NCI-H460 (cell line): ENCODE measurements around the gene BEND6. TPM values are rescaled to one million over a fixed set of nuclear protein-coding genes. Genes with fewer than 3 reads are reported as not detected.
A peak's percentile ranks its signal among the peaks of the same experiment; 100 is the strongest.
"Not testable (repeated sequence)": the region's sequence is repeated elsewhere in the genome, so short reads cannot be mapped to it uniquely, and the experiment has no call there.

Experiments used
- DNase-seq: peaks from one replicate; pipeline ENCODE4 v3.0.0-alpha.2; 2016; ENCODE audit warnings: low read depth; ENCODE audit errors: extremely low read depth
- total RNA-seq: library from RNA; depleted of rRNA; stranded (reverse); fragments of >200 nt; shearing (Covaris generic); gene quantifications from 2 replicates; pipeline ENCODE4 v1.2.3, GENCODE V29; 2014

Gene BEND6
- total RNA-seq, 1 experiment from 2014 or later: 2.7 TPM

DNA sequence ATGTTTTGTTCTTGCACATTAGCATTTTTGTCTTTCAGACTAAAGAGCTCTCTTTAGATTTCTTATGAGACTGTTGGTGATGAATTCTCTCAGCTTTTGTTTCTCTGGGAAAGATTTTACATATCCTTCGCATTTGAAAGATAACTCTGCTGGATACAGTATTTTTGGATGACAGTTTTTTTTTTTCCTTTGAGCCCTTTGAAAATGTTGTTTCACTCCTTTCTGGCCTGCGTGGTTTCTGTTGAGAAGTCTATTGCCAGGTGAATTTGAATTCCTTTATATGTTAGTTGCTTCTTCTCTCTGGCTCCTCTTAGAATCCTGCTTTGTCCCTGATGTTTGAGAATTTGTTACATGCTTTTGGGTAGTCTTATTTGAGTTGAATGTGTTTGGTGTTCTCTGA, 69.4 kb downstream of the BEND6 start:
- no peak for DNase-seq

DNA sequence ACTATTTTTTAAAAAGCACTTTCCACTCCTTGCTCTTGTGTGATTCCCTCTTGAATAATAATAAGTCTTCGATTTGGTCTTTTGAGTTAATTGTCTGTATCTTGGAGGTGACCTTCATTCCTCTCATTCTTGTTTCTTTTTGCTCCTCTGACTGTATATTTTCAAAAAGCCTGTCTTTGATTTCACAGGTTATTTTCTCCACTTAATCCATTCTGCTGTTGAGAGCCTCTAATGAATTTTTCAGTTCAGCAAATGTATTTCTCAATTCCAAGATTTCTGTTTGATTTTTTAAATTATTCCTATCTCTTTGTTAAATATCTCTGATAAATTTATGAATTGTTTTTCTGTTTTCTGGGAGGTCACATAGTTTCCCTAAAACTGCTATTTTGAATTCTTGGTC, 69.9 kb downstream of the BEND6 start:
- no peak for DNase-seq

DNA sequence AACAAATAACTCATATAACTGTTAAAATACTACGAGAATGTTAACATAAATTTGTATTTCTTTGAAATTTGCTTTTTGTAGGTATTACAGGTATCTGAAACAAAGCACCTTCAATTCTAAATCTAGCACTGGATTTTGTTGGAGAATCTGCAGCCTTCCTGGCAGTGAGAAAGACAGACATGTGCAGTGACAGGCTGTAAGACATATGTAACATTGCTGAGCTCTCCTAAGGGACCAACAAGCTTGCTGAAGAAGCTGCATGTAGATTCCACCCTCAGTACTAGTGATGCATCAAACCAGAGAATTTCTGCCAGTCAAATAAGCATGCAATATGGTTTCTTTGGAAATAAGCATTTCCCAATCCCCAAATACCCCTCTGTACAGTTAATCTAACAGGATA, 71.1 kb downstream of the BEND6 start:
- DNase-seq: no peak

DNA sequence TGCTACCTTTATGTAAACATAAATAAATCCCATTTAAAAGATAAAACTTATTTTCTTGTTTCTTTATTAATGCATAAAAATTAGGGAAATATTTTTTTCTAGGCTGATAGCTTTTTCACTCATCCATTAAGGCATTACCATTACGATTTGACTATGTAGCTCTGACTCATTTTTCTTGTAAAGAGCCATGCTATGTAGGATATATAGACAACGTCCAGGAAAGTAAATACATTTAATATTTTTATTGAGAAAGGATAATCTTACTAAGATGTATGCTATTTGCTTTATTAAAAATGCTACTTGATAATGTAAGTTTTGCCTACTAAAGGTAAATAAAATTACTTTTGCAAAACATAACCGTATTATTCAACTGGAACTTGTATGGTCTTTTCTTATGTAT, 72.4 kb downstream of the BEND6 start:
- no peak for DNase-seq

DNA sequence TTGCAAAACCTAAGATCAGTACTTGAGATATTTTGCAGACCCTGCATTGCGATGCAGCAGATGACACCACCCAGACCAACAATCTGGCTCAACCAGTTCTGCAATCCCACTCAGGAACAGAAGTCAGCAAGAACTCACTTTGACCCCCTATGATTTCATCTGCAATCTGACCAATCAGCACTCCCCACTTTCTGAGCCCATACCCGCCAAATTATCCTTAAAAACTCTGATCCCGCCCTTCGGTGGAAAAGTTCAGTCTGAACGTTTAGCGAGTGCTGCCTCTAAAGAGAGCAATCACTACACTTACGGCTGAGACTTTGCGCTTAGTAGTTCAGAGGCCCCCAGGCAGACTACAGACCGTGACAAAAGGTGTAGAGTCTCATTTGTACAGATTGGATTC, 74.3 kb downstream of the BEND6 start:
- DNase-seq: no peak

DNA sequence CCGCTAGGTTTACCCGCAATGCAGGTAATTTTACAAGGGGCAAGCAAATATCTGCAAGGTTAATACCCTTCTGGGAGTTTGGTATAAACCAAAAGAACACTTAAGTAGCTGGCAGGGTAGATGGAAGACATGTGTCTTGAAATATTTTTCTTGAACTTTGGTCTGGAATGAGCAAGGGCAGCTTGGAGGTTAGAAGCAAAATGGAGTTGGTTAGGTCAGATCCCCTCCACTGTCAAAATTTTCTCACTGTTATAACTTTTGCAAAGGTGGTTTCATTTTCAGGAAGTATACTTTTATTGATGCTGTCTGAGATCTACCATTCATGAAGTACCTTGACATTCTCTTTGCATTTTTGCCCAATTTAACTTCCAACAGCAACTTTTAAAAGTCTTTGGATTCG, 78.3 kb downstream of the BEND6 start:
- DNase-seq: no peak

DNA sequence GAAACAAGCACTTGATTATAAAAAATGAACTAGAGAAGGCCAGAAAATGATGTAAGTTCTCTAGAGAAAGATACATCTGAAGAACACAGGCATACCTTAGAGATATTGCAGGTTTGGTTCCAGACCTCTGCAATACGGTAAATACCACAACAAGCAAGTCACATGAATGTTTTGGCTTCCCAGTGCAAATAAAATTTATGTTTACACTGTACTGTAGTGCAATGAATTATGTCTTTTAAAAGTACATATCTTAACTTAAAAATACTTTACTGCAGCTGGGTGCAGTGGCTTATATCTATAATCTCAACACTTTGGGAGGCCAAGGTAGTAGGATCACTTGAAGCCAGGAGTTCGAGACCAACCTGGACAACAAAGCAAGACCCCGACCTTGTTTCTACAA, 80.6 kb downstream of the BEND6 start:
- no peak for DNase-seq

DNA sequence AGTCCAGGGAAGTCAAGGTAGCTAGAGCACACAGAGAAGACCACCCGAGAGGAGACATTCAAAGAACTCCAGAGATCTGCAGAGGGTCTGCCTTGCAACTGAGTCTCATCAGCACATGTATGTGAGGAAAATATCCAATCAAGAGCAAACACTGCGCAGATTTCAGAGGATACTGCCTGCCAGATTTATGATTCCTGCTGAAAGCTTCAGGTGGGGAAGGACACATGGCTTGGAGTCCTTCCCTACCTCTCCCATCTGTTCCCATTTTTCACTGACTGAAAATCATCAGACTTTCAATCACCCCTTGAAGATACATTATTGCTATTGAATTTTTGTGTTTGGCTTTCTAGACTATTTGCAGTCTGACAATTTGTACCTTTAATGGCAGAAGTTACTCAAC, 84.0 kb downstream of the BEND6 start:
- no peak for DNase-seq

DNA sequence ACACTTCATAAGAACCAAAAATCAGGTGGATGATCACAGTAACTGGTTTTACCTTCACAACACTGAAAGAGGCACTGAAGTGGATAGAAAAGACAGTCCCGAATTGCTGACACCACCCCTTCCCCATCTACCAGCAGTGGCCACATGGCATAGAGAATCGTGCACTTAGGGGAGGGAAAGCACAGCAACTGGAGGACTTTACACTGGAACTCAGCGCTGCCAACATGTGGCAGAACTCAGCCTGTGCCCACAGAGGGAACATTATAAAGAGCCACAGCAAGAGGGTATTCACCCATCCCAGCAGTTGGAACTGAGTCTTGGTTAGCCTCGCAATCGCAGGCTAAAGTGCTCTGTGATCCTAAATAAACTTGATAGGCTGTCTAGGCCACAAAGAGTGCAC, 85.1 kb downstream of the BEND6 start:
- DNase-seq: no peak

DNA sequence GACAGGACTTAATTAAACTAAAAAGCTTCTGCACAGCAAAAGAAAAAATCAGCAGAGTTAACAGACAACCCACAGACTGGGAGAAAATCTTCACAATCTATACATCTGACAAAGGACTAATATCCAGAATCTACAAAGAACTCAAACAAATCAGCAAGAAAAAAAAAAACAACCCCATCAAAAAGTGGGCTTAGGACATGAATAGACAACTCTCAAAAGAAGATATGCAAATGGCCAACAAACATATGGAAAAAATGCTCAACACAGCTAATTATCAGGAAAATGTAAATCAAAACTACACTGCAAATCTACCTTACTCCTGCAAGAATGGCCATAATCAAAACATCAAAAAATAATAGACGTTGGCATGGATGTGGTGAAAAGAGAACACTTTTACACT, 89.2 kb downstream of the BEND6 start:
- DNase-seq: not testable (repeated sequence)

DNA sequence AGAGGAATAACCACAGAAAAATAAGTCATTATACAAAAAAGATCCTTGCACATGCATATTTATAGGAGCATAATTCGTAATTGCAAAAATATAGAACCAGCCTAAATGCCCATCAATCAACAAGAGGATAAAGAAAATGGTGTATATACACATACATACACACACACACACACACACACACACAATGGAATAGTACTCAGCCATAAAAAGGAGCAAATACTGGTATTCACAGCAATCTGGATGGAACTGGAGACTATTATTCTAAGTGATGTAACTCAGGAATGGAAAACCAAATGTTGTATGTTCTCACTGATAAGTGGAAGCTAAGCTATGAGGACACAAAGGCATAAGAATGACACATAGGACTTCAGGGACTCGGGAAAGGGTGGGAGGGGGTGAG, 89.7 kb downstream of the BEND6 start:
- no peak for DNase-seq

DNA sequence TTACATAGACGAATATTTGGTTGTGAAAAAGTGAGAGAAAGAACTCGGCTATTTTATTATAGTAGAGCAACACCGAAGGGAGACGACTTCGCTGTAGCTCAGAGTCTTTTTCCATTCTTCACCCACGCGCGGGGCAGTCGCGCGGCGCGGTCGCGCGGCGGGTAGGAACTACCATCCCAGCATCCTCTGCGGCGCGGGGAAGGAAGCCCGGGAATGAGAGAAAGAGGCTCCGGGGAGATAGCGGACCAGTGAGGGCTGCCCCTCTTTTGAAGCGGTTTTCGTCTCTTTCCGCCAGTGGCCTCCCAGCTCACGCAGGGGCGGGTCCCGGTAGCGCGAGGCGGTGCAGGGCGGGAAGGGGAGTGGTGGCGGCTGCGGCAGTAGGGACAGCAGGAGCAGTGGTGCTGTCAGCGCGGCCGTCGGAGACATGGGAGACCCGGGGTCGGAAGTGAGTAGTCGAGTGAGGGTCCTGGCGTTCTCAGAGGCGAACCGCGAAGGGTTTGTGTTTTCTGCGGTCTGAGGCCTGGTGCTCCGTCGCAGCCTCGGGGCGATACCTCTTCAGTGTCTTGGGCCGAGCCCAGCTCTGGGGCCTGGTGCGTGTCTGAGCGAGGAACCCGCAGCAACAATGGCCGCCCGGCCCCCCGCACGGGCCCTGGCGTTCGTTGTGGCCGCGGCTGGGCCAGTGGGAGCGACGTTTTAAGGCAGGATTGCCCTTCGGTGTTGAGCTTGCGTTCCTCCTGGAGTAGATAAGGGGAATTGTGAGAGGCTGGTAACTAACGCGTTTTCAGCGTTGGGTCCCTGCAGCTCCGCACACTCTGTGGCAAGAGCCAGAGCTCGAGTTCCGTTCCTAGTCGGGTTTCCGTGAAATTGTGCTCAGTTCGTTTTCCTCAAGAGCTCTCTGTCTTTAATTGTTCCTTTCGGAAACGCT, 91.7 kb downstream of the BEND6 start, which contains the start of gene KIAA1586:
TSS of gene KIAA1586 (plus strand) at position 362 of the 925 bp plus-strand sequence. CDS start at position 425, 63 bp downstream.
- peak; percentile 72 for DNase-seq

DNA sequence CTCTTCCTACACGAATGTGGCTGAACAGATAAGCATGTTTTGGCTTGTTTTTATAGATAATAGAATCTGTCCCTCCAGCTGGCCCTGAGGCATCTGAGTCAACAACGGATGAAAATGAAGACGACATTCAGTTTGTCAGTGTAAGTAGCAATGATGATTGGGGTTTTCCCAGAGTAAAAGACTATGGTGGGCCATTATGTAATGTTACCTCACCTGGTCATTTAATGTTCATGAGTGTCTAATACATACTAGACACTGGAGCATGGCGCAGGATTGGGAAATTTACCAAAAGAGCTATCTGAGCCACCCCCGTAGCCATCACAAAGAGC, 92.3 kb downstream of the BEND6 start:
- DNase-seq: not testable (repeated sequence)

DNA sequence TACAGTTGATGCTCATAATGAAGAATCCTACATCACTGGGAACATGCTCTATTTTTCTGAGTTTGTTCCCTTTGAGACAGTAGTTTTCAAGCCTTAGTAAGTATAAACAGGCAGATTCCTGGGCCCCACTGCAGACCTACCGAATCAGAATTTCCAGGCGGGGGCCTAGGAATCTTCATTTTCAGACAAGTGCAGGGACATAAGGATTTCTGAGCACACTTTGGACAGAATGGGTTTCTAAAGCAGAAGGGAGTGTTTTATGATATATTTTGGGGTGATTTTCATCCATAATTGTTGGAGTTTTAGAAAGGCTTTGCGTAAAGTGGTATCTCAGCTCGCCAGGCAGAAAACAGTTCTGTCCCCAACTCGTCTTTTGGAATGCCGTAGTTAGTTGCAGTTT, 93.0 kb downstream of the BEND6 start:
- DNase-seq: not testable (repeated sequence)

DNA sequence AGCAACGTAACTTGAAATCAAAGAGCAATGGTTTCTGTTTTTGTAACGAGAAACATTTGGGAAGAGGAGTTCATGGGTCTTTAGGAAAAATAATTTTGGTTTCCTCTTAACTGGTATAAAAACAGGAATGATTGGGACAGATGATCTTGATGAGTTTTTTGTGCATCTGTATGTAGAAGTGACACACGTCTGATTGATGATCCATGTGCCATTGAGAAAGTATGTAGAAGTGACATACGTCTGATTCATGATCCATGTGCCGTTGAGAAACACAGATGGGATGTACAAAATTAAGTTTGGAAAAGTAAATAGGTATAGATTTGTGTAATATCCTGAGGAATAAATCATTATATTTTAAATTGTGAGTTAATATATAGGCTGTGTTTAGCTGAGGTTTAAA, 93.7 kb downstream of the BEND6 start:
- no peak for DNase-seq

DNA sequence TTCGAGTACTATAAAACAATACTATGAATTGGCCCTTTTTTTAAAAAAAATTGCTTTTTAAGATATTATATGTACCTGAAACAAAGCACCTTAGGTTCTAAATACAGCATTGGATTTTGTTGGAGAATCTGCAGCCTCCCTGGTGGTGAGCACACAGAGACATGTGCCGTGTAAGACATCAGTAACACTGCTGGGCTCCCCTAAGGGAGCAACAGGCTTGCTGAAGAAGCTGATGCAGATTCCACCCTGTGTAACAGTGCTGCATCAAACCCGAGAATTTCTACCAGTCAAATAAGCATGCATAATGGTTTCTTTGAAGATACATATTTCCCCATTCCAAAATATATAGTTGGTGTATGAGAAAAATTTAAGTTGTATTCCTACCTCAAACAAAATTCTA, 108.9 kb downstream of the BEND6 start:
- no peak for DNase-seq

DNA sequence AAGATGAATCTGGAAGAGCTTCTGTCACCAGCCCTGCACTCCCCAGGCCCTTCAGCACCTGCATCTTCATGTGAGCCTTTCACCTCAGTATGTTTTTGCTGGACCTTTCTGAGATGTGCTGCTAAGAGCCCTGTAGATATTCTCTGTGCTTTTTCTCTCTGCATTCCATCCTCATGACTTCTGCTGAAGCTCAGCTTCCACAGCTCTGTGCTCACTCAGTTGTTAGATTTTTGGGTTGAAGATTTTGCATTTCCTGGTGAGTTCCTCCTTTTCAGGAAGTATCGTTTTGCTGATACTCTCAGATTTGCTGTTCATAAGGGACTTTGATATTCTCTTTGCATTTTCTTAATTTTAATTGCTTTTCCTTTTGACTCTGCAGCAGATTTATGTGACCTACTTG, 109.9 kb downstream of the BEND6 start:
- no peak for DNase-seq

DNA sequence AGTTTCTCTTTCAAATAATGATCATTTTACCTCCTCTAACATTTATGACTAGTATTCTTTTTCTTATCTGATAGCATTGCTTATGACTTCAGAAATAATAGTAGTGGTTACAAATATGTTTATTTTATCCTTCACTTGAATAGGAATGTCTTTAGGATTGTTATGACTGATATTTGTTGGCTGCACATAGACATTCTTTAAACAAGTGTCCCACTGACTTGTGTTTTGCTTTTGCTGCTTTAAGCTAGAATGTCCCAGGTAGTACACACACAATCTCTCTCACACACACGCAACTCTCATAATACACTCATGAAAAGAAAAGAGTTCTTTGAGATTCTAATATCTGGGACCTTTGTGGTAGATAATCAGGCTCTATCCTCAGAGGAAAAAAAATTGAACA, 113.2 kb downstream of the BEND6 start:
- no peak for DNase-seq

DNA sequence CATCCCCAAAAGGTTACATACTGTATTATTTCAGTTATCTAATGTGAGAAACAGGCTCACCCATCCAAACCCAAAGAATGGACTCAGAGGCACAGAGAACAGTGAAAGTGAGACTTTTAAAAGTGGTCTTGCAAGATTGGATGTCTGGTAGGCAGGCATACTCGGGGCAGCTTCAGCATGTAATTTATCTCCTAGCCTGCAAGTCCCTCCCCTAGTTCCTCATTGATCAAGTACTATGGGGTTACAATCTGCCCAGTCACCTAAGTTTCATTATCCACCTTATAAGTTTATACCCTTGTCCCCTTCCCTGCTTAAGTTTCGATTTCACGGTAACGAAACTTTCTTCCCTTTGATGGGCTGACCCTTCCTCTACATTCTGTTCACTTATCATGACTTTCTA, 114.3 kb downstream of the BEND6 start:
- no peak for DNase-seq

DNA sequence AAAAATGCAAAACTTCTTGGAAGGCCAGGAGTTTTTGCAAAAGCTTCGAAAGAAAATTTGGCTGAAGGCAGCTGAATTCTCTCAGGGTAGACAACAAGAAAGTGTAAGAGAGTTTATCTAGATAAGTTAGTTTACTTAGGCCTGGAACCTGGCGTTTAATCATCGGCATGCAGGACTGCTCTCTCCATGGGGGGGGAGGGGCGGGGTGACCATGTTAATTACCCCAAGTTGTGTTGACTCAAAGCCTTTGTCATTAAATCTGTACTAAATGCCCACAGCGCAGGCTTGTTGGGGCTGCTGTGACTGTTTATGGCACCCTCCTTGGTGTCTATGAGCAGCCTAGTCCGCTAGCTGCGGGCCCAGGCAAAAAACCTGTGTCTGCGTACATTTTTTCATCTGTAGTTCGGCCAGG, 115.0 kb downstream of the BEND6 start:
- no peak for DNase-seq

DNA sequence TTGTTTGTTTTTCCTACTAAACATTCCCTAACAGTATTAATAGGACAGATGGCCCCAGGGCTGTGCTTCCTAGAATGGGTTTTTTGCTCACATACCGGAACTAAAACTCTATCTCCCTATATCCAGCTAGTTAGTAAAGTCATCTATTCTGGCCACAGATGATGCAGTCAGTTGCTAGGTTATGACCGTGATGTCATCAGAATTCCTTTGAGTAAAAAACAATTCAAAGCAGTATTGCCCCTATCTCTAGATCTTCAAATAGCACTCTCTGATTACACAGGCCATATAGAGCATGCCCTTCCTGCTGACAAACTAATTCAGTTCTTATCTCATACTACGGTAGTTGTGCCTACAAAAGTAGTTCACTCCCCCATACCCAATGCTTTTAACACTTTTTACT, 117.2 kb downstream of the BEND6 start:
- no peak for DNase-seq

DNA sequence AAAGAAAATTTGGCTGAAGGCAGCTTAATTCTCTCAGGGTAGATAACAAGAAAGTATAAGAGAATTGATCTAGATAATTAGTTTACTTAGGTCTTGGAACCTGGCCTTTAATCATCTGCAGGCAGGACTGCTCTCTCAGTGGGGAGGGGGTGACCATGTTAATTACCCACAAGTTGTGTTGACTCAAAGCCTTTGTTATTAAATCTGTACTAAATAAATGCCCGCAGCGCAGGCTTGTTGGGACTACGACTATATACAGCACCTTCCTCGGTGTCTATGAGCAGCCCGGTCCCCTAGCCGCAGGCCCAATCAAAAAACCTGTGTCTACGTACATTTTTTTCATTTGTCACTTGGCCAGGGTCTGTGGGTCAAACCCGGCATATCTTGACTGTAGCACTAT, 119.5 kb downstream of the BEND6 start:
- no peak for DNase-seq

DNA sequence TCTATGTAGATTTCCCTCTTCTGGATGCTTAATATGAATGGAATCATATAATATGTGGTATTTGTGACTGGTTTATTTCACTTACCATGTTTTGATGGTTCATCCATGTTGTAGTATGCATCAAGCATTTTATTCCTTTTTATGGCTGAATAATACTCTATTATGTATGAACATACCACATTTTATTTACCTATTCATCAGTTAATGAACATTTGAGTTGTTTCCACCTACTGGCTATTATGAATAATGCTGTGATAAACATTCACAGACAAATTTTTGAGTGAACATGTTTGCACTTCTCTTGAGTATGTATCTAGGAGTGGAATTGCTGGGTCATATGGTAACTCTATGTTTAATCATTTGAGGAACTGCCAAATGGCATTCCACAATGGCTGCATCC, 120.2 kb downstream of the BEND6 start:
- no peak for DNase-seq
